Neural cell (in vitro differentiated cells): Measurements from ENCODE around the gene MAB21L3. TPM values are rescaled to one million over a fixed set of nuclear protein-coding genes. Genes with fewer than 3 reads are reported as not detected.

Source experiments
- H2AFZ ChIP-seq: fragments of 200-600, 300-800 bp; sonication (generic), shearing (Covaris generic); 2 replicates; pipeline ENCODE4 v1.6.0; 2014; ENCODE audit warnings: low read depth, mild to moderate bottlenecking, antibody characterized with exemption, low read length, moderate library complexity
- H3F3A ChIP-seq: fragments of 200-600 bp; shearing (Covaris generic); 2 replicates; pipeline ENCODE4 v1.6.1; 2016; ENCODE audit warnings: mild to moderate bottlenecking, moderate library complexity, mixed read lengths, antibody characterized with exemption, low read length; ENCODE audit not compliant: insufficient read depth, poor library complexity, severe bottlenecking
- H3K27ac ChIP-seq: fragments of 200-600, 300-800 bp; sonication (generic), shearing (Covaris generic); 2 replicates; pipeline ENCODE4 v1.5.1; 2014; ENCODE audit warnings: mild to moderate bottlenecking, low read length, moderate library complexity
- H3K27me3 ChIP-seq: fragments of 300-800, 200-600 bp; sonication (generic), shearing (Covaris generic); 2 replicates; pipeline ENCODE4 v1.6.0; 2014; ENCODE audit warnings: mild to moderate bottlenecking, low read depth, low read length, moderate library complexity; ENCODE audit not compliant: insufficient read depth
- H3K36me3 ChIP-seq: fragments of 300-800, 200-600 bp; sonication (generic), shearing (Covaris generic); 2 replicates; pipeline ENCODE4 v1.5.1; 2014; ENCODE audit warnings: mild to moderate bottlenecking, antibody characterized with exemption, low read length, moderate library complexity; ENCODE audit not compliant: insufficient read depth
- H3K4me2 ChIP-seq: fragments of 300-800, 200-600 bp; sonication (generic), shearing (Covaris generic); 2 replicates; pipeline ENCODE4 v1.6.0; 2014; ENCODE audit warnings: mild to moderate bottlenecking, low read length
- H3K4me3 ChIP-seq: fragments of 300-800, 200-600 bp; sonication (generic), shearing (Covaris generic); 2 replicates; pipeline ENCODE4 v1.5.1; 2014; ENCODE audit warnings: mild to moderate bottlenecking, low read length, moderate library complexity
- H3K79me2 ChIP-seq: fragments of 200-600 bp; shearing (Covaris generic); replicated peaks from 2 replicates; pipeline ENCODE4 v1.6.0; 2014; ENCODE audit warnings: mild to moderate bottlenecking, low read length, moderate library complexity; ENCODE audit not compliant: insufficient read depth
- H3K9ac ChIP-seq: fragments of 300-800, 200-600 bp; sonication (generic), shearing (Covaris generic); 2 replicates; pipeline ENCODE4 v1.6.1; 2016; ENCODE audit warnings: mild to moderate bottlenecking, low read length, mixed read lengths
- H3K9me2 ChIP-seq: fragments of 200-600 bp; shearing (Covaris generic); 2 replicates; pipeline ENCODE4 v1.6.1; 2016; ENCODE audit warnings: mild to moderate bottlenecking, low read length, mixed read lengths; ENCODE audit not compliant: insufficient read depth
- H3K9me3 ChIP-seq: fragments of 200-600, 300-800 bp; sonication (generic), shearing (Covaris generic); 2 replicates; pipeline ENCODE4 v1.6.1; 2016; ENCODE audit warnings: mild to moderate bottlenecking, mixed run types, low read length, moderate library complexity, mixed read lengths
- H4K20me1 ChIP-seq: fragments of 200-600 bp; shearing (Covaris generic); 2 replicates; pipeline ENCODE4 v1.6.1; 2016; ENCODE audit warnings: mild to moderate bottlenecking, mixed run types; ENCODE audit not compliant: insufficient read depth
- EP300 ChIP-seq: fragments of 450-650 bp; conservative IDR thresholded peaks from 2 replicates; pipeline ENCODE4 v1.6.1; 2014; ENCODE audit warnings: antibody characterized with exemption, mild to moderate bottlenecking, moderate library complexity; ENCODE audit not compliant: poor library complexity, severe bottlenecking
- EZH2 ChIP-seq: fragments of 200-600, 300-800 bp; shearing (Covaris generic), sonication (generic); IDR thresholded peaks from 2 replicates; pipeline ENCODE4 v1.6.1; 2014; ENCODE audit warnings: antibody characterized with exemption, low read length, borderline replicate concordance, mild to moderate bottlenecking; ENCODE audit not compliant: insufficient read depth, poor library complexity, severe bottlenecking
- MXI1 ChIP-seq: fragments of 450-650 bp; conservative IDR thresholded peaks from 2 replicates; pipeline ENCODE4 v1.6.1; 2014; ENCODE audit warnings: antibody characterized with exemption, mild to moderate bottlenecking; ENCODE audit not compliant: poor library complexity, severe bottlenecking
- POLR2AphosphoS5 ChIP-seq: IDR thresholded peaks from 2 replicates; pipeline ENCODE4 v1.6.1; 2012
- RAD21 ChIP-seq: fragments of 450-650 bp; conservative IDR thresholded peaks from 2 replicates; pipeline ENCODE4 v1.6.1; 2014; ENCODE audit warnings: antibody characterized with exemption, mild to moderate bottlenecking, moderate library complexity
- SMC3 ChIP-seq: fragments of 450-650 bp; conservative IDR thresholded peaks from 2 replicates; pipeline ENCODE4 v1.6.1; 2014; ENCODE audit warnings: antibody characterized with exemption, mild to moderate bottlenecking, moderate library complexity; ENCODE audit not compliant: poor library complexity
- TAF1 ChIP-seq: IDR thresholded peaks from 2 replicates; pipeline ENCODE4 v1.6.1; 2012; ENCODE audit warnings: low read depth
- polyA plus RNA-seq: library from polyadenylated mRNA; depleted of rRNA; stranded (reverse); fragments of >200 nt; gene quantifications from 2 replicates; pipeline ENCODE4 v1.2.3, GENCODE V29; 2014
- TF ChIP-seq, protein P1 (sequence below): IDR thresholded peaks from 2 replicates; pipeline ENCODE4 v1.6.1; 2012; ENCODE audit warnings: borderline replicate concordance
- TF ChIP-seq, protein P2 (sequence below): fragments of 450-650 bp; IDR thresholded peaks from 2 replicates; pipeline ENCODE4 v1.5.1; 2014; ENCODE audit warnings: antibody characterized with exemption, mild to moderate bottlenecking, moderate library complexity; ENCODE audit not compliant: poor library complexity, severe bottlenecking

Gene MAB21L3
- polyA plus RNA-seq, 1 donor from 2014 or later, result not detected

DNA sequence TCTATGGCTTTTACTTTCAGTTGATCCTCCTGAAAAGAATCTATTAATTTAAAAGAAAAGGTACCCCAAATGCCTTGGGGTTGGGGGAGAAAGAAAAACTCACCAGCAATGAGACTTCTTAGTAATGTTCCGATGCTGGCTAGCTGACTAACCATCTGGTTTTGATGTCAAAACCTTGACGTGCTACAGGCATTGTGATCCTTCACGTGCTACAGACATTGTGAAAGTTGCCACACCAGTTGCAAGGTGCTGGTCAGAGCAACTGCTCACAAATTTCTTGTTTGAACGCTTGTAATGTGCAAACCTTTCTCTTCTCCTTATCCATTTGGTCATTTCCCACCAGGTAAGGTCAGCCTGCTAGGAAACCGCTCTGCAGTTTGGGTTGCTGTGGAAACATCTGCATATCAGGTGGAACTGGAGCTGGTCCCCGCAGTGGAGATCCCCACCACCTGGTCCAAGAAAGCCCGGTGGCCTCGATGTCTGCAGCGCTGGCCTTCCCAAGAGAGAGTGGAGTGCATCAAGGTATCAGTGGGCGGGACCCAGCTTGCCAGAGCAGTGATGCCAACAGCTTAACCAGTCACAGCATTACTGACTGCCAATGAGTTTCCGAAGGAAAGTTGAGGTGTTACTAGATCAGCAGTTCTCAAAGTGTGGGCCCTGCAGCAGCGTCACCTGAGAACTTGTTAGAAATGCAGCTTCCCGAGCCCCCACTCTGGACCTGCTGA, 16.1 kb downstream of the MAB21L3 start:
- no peaks in the 10 kb centered on the region for H3K27me3 ChIP-seq
- no peaks in the 10 kb centered on the region for H3K9me3 ChIP-seq
- no peaks in the 10 kb centered on the region for H3K9me2 ChIP-seq
- H3K4me2 ChIP-seq, result no peak overlapping the region
- no peaks in the 10 kb centered on the region for H4K20me1 ChIP-seq
- no peaks in the 10 kb centered on the region for H3K79me2 ChIP-seq
- TF ChIP-seq SMC3 (no peak), TAF1 (no peak), RAD21 (no peak), MXI1 (no peak), EZH2 (no peak), POLR2AphosphoS5 (no peak), EP300 (no peak)
- TF ChIP-seq, protein P1, sequence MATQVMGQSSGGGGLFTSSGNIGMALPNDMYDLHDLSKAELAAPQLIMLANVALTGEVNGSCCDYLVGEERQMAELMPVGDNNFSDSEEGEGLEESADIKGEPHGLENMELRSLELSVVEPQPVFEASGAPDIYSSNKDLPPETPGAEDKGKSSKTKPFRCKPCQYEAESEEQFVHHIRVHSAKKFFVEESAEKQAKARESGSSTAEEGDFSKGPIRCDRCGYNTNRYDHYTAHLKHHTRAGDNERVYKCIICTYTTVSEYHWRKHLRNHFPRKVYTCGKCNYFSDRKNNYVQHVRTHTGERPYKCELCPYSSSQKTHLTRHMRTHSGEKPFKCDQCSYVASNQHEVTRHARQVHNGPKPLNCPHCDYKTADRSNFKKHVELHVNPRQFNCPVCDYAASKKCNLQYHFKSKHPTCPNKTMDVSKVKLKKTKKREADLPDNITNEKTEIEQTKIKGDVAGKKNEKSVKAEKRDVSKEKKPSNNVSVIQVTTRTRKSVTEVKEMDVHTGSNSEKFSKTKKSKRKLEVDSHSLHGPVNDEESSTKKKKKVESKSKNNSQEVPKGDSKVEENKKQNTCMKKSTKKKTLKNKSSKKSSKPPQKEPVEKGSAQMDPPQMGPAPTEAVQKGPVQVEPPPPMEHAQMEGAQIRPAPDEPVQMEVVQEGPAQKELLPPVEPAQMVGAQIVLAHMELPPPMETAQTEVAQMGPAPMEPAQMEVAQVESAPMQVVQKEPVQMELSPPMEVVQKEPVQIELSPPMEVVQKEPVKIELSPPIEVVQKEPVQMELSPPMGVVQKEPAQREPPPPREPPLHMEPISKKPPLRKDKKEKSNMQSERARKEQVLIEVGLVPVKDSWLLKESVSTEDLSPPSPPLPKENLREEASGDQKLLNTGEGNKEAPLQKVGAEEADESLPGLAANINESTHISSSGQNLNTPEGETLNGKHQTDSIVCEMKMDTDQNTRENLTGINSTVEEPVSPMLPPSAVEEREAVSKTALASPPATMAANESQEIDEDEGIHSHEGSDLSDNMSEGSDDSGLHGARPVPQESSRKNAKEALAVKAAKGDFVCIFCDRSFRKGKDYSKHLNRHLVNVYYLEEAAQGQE, result no peak
- TF ChIP-seq, protein P2, sequence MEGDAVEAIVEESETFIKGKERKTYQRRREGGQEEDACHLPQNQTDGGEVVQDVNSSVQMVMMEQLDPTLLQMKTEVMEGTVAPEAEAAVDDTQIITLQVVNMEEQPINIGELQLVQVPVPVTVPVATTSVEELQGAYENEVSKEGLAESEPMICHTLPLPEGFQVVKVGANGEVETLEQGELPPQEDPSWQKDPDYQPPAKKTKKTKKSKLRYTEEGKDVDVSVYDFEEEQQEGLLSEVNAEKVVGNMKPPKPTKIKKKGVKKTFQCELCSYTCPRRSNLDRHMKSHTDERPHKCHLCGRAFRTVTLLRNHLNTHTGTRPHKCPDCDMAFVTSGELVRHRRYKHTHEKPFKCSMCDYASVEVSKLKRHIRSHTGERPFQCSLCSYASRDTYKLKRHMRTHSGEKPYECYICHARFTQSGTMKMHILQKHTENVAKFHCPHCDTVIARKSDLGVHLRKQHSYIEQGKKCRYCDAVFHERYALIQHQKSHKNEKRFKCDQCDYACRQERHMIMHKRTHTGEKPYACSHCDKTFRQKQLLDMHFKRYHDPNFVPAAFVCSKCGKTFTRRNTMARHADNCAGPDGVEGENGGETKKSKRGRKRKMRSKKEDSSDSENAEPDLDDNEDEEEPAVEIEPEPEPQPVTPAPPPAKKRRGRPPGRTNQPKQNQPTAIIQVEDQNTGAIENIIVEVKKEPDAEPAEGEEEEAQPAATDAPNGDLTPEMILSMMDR, result no peak
- no peaks in the 10 kb centered on the region for H3F3A ChIP-seq
- no peaks in the 10 kb centered on the region for H3K36me3 ChIP-seq
- no peak overlapping the region for H3K9ac ChIP-seq
- no peak overlapping the region for H3K4me3 ChIP-seq
- no peak overlapping the region for H3K27ac ChIP-seq
- H2AFZ ChIP-seq, result no peak overlapping the region

DNA sequence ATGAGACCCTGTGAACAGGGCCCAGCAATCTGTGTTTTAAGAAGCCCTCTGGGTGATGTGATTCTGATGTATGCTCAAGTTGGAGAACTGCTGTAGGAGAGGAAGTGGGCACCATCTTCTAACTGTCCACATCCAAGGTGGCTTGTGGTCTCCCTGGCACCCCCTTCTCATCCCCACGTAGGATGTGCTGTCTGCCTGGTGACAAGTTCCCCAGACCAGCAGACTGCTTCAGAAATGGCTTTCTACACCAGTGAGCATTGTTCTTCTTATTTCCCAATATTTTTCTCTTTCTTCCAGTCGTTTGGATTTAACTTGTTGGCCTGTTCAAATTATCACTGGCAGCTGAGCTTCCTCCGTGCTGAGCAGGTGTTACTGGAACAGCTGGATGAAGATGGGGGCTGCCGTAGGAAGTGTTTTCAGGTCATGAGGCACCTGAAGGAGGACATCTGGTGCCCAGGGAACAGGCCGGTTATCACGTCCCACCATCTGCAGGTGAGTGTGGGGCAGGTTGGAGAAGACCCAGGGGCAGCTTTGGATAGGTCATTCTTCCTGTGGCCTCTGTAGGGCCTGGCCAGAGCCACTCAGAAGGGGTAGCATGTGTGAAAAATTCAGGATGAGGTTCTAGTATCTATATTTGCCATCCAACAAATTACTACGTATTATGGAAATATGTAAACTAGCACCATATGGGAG, 16.8 kb downstream of the MAB21L3 start:
- TF ChIP-seq MXI1 (no peak), EP300 (no peak), RAD21 (no peak), SMC3 (no peak), EZH2 (no peak), POLR2AphosphoS5 (no peak), TAF1 (no peak)
- TF ChIP-seq, protein P2, result no peak
- TF ChIP-seq, protein P1, result no peak
- H3K4me3 ChIP-seq, result no peak overlapping the region
- no peaks in the 10 kb centered on the region for H3K36me3 ChIP-seq
- no peak overlapping the region for H2AFZ ChIP-seq
- no peak overlapping the region for H3K9ac ChIP-seq
- no peak overlapping the region for H3K27ac ChIP-seq
- H3K4me2 ChIP-seq, result no peak overlapping the region
- no peaks in the 10 kb centered on the region for H3K27me3 ChIP-seq
- no peaks in the 10 kb centered on the region for H3K79me2 ChIP-seq
- H3K9me2 ChIP-seq, result no peaks in the 10 kb centered on the region
- H3K9me3 ChIP-seq, result no peaks in the 10 kb centered on the region
- no peaks in the 10 kb centered on the region for H3F3A ChIP-seq
- no peaks in the 10 kb centered on the region for H4K20me1 ChIP-seq
